ENCODE measurements around the gene LYST.
"Not testable (repeated sequence)": the region's sequence is repeated elsewhere in the genome, so short reads cannot be mapped to it uniquely, and the experiment has no call there.

The LYST gene

DNA sequence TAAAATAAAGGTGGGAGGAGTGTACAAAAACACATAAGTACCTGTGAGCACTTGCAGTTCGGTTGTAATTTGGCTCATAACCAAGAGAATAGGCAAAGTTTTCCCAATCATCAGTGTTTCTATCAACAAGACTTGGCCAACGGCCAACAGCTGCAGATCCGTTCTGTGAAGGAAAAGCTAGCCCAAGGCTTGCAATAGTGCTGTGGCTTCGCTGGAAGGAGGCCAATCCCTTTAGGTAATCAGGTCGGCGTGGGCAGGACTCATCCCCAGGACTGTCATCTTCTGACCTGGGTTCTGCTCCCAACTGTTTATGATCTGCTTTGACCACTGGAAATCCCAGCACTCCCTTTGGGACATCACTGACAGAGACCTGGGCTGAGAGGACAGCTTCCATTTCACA lies 107.8 kb downstream of the LYST start:
- no peak for DNase-seq (ENCODE audit: low read depth)

DNA sequence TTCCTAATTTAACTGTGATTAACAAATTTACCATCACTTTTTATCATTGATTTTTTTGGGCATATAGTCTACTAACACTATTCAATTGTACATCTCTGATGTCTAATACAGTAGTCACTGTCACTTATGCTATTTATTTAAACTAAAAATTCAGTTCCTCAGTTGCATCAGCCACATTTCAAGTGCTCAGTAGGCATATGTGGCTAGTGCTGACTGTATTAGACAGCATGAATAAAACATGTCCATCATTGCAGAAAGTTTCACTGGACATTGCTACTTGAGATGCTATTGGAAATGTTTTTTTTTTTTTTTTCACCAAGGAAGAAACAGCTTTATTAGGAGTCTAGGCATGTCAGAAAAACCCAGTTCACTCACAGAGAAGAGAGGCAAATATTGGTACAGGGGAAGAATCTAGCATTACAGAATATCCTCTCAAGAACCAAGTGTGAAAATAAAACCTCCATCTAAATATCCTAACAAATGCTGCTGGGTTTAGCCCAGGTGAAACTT lies 109.1 kb downstream of the LYST start:
- DNase-seq (ENCODE audit: low read depth) = no peak

DNA sequence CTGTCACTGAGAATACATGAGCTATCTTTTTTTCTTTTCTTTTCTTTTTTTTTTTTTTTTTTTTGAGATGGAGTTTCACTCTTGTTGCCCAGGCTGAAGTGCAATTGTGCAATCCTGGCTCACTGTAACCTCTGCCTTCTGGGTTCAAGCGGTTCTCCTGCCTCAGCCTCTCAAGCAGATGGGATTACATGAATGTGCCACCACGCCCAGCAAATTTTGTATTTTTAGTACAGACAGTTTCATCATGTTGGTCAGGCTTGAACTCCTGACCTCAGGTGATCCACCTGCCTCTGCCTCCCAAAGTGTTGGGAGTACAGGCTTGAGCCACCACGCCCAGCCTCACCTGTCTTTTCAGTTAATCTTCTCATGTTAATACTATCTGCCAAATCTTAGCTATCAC lies 112.5 kb downstream of the LYST start:
- not testable (repeated sequence) for DNase-seq (ENCODE audit: low read depth)

DNA sequence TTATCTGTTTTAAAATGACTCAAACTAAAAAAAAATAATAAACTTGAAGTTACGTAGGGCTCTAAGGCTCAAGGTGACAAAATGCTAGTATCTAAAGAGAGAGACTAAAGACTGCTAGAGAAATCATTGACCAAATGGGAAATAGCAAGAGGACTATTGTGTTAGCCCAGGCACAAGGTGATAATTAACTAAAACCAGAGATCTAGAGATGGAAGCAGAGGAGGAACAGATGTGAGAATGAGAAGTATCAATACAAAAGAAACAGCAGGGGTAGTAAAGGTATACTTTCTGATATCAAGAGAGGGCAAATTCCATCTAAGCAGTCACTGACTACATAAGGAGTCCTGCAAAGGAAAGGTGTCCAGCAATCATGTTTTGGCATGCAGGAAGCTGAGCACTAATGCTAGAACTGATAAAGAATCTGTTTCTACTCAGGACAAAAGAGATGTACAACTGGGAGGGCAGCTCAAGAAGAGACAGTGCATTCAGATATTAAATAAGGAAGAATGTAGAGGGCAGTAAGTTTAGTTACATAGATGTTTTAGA lies 116.9 kb downstream of the LYST start:
- DNase-seq (ENCODE audit: low read depth) = no peak

DNA sequence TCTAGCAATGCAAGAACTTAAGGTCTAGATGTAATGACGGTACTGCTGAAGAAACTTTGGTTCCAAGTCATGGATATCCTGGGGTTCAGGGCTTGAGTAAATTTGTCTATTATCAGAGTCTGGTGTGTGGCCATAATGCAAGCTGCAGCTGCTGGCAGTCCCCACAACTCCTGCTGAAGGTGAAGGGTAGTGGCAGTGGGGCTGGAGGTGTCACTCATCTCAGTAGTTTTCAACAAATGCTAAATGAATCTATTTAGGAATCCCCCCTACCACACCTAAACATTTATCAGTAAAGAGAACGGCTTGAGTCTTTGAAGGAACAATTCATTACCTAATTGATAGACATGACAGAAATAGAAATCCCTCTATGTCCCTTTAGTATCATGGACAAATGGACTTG lies 118.0 kb downstream of the LYST start:
- no peak for DNase-seq (ENCODE audit: low read depth)

DNA sequence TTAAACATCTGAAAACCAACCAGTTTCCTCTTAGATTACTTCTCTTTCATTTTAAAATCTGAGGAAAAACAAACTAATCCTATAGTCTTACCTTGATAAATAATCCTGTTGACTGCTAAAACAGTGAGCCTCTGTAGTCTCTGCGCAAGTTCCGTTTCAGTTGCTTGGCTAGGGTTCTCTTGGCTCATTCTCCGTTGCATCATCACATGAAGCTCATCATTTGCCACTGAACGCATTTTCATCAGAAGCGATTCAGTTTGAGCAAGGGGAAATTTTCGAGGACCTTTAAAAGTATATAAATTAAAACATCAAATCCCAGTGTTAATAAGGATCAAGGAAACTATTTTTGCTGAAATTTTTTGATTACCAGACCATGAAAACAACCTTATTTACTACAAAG lies 120.5 kb downstream of the LYST start:
- no peak for DNase-seq (ENCODE audit: low read depth)

DNA sequence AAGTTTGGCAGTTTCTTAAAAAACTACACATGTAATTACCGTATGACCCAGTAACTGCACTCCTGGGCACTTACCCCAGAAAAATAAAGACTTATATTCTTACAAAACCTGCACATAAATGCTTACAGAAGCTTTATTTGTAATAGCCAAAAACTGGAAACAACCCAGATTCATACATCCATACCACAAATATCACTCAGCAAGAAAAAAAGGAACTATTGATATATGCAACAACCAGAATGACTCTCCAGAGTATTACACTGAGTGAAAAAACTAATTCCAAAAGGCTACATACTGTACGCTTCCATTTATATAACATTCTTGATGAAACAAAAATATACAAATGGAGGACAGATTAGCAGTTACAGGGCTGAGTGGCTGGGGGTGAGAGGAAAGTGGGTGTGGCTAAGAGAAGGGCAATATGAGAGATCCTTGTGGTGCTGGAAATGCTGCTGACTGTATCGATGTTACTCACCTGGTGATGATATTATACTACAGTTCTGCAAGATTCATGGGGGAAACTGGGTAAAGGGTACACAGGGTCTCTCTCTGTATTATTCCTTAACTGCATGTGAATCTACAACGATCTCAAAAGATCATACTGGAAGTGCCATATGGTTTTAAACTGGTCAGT lies 121.1 kb downstream of the LYST start:
- DNase-seq (ENCODE audit: low read depth) = no peak

DNA sequence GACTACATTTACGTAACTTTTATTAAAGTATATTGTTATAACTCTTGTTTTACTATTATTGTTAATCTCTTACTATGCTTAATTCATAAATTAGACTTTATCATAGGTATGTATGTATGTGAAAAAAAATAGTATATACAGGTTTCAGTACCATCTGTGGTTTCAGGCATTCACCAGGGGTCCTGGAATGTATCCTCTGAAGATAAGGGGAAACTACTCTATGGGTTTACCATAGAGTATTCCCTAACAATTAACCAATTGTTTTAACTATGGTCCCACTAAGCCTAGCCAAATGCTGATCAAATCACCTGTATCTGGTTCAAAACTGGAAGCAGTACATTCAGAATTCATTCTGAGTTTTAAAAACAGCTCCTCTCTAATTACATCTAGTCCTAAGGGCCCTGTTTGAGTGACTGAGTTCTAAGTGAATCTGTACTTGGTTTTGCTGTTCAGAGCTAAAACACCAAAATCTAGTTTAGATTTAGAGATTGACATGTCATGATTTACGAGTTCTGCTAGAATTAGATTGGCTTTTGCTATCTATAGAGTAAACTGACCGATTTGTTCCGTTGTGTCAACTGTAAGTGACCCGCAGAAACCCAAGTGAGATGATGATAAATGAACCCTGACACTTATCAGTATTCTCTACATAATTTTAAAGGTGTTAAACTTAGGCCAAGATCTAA lies 123.6 kb downstream of the LYST start:
- DNase-seq (ENCODE audit: low read depth) = no peak

DNA sequence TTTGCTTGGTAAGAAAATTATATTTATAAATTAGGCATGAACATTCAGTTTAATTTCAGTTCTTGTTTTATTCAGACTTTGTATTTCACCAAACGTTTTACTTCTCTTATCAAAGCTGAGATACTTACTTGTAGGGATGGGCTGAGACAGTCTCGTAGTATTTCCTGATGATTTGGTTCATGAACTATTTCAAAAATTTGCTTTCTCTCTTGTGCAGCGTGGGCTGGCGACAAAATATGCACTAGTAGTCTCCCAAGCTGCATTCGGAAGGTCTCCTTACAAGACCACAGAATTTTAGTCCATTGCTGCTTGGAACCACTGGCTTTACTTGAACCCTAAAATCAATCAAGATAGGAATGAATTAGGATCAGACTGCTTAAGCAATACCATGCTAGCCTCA lies 125.4 kb downstream of the LYST start:
- no peak for DNase-seq (ENCODE audit: low read depth)

DNA sequence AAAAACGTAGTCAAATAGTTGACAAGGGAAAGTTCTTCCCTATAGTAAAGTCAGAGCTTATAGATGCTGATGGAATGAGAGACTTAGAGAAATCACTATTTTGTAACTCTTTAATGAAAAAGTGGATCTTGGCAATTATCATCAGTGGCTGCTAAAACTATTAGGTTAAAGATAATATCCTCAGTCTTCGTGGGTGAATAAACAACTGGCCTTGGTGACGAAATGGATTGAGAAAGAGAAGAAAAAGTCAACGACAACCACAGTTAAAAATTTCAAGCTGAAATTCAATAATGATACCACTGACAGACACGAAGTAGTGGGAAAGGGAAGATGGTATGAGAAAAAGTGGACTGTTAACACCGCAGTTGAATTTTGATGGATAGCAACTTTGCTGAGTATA lies 127.1 kb downstream of the LYST start:
- no peak for DNase-seq (ENCODE audit: low read depth)

DNA sequence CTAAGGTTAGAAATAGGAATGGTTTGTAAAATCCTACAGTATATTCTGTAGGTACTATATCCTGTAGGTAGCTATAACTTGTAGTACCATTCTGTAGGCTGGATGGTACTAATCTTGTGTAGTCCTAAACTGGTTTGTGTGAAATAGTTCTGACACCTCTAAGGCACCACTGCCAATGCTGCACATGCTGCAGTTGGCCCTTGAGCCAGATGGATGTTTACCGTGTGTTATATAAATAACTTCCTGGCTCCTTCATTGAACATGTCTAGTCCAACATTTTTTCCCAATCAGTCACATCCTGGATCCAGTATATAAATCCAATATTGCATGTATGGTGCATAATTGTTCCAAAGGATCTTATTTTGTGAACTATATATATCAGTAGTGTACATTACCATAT lies 127.6 kb downstream of the LYST start:
- DNase-seq (ENCODE audit: low read depth) = no peak

DNA sequence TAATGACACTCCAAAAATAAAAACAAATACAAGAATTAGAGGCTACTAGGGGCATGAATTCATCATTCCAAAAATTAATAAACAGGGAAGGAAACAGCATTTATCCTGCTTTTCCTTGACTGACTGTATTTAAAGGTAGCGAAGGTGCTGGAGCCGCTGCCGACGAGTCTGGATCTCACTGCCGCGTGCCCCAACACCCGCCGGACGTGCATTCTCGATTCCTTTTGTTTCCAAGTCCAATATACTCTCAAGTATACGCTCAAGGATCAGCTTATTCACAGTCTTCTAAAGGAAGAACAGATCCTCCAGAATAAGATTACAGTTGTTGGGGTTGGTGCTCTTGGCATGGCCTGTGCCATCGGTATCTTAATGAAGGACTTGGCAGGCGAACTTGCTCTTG lies 129.0 kb downstream of the LYST start:
- no peak for DNase-seq (ENCODE audit: low read depth)

DNA sequence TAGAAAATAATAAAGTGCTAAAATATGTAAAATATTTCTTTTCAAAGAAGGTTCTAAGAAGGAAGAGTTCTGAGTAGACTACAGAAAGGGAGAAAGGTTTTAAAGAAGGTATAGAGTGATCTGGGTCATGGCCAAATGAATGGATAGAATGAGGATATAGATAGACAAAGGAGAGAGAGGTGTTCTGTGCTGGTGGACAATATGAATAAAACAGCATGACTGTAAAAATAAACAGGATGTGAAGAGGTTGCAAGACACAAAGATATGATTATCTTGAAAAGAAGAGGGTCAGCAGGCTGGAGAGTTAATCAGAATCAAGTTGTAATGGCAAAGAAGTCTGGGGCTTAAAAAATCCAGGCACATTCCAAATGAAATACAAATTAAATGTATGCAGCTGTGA lies 130.4 kb downstream of the LYST start:
- DNase-seq (ENCODE audit: low read depth) = no peak

DNA sequence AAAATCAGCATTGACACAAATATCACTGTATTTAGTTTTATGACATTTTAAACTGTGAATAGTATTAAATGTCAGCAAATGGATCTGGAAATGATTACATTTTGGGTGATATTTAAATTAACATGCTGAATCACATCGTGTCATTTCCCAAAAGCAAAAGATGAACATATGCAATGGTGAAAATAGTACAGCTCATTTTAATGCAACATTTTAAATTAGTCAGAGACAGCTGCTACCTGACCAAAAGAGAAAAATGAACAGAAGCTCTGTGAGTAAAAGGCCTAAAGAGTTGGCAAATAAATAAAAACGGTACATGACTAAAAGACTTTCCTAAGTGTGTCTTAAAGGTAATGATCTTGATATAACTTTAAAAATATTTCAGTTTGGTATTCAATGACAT lies 131.1 kb downstream of the LYST start:
- no peak for DNase-seq (ENCODE audit: low read depth)

DNA sequence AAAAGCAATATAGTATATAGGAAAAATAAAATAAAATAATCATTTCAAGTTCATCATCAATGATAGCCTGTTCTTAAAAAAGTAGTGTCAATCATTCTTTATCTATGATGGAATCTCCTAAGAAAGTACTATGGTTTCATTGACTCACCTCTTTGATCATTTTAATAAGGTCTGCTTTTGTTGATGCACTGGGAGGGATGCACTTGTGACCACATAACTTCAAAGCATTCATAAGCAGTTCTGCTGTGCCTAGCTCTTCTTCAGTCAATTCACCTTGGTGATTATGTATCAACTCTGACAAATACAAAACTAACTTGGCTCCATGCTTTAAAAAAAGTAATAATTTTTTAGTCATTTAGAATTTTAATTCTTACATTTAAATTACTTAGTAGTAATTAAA lies 132.4 kb downstream of the LYST start:
- DNase-seq (ENCODE audit: low read depth) = no peak

DNA sequence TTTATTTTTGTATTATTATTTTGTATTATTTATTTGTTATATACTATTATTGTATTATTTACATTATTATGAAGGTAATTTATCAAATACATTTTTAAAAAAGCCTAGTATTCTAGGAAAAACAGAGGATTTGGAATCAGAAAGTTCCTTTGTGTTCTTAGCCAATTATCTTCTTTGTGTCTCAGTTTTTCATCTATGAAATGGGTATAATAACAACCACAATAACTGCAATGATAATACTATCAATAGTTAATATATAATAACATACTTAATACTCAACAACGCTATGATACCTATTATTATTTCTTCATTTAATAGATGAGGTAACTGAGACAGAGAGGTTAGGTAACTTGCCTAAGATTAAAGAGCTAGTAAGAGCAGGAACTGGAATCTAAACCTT lies 136.7 kb downstream of the LYST start:
- no peak for DNase-seq (ENCODE audit: low read depth)

DNA sequence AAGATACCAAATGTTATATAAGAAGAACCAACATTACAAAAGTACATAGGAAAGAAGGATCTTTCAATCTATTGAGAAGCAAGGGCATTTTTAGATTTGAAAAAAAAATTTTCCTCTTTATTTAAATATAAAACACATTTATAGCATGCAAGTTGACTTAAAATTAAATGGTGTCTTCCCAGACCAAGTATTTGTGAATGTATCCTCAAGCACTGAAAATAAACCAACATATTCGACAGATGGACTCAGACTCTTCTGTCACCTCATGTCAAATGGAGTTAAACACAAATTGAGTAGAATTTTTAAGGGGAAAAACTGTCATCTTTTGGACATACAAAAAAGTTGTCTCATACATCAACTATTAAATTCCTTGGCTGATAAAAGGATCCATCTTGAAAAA lies 140.1 kb downstream of the LYST start:
- no peak for DNase-seq (ENCODE audit: low read depth)

DNA sequence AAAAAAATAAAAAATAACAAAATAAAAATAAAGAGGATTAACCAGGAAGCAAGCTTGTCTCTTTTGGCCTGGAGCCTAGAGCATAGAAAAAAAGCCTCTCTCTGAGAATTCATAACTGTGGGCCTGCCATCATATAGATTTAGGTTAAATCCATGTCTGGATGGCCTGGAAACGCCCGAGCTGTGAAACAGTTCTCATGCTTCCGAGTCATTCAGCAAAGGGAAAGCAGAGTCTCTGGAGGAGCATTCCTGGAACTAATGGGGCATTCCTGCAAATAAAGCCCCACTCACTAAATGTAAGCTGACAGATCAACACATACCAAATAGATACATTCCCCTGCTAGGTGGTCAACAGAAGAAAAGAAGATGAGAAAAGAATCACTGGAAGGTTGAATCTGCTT lies 141.3 kb downstream of the LYST start:
- no peak for DNase-seq (ENCODE audit: low read depth)

DNA sequence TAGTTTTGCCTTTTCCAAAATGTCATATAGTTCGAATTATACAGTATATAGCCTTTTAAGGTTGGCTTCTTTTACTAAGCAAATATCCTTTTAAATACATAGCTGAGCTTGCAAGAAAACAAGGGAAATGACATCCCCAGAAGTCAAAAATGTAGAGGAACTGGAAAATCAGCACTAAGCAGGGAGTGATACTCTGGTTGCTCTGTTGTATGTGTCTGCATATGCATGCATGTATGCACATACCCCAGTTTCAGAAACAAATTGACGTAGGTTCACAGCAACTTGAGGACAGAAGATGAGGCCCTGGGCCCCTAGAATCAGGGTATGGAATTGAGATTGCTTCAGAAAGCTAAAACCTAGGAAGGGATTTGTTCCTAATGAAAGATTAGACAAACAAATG lies 142.0 kb downstream of the LYST start:
- DNase-seq (ENCODE audit: low read depth) = no peak

DNA sequence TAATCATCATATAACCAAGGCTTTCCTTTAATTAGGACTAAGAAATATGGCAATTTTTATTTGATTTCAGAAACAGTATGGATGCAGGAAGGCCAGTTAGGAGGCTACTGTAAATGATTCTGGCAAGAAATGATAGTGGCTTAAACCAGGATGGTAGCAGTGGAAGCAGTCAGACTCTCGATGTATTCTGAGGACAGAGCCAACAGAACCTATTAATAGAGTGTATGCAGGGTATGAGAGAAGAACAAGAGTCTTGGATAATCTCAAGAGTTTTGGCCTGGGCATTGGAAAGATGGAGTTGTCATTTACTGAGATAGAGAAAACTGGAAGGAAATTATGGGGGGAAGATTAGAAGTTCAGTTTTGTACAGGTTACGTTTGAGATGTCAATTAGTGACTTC lies 143.8 kb downstream of the LYST start:
- no peak for DNase-seq (ENCODE audit: low read depth)

DNA sequence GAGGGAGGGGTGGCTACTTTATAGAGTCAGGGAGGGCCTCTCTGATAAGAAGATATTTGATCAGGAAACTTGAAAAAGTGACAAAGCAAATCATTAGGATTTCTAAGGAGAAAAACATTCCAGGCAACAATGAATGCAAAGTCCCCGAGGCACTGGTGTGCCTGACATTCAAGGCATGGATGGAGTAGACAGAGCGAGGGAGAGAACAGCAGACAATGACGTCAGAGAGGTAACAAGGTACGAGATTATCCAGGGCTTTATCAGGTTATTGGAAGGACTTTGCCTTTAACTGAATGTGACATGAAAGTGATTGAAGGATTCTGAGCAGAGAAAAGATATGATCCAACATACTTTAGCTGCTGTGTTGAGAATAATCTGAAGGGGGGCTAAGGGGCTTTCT lies 144.7 kb downstream of the LYST start:
- no peak for DNase-seq (ENCODE audit: low read depth)

DNA sequence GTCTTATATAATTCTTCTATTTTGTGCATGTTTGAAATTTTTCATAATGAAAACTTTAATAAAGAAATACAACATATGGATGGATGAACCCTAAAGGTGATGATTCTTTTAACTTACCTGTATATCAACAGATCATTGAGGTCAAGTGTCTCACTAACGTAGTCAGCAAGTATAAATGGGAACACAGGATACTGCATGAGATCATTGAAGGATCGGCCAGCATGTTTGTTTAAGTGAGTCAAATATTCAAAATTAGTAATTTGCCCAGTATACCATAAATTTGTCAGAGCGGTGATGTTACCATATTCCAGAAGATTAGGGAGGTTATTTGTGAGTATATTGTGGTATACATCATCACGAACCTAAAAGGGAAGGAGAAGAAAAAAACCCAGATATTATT lies 146.2 kb downstream of the LYST start:
- no peak for DNase-seq (ENCODE audit: low read depth)

DNA sequence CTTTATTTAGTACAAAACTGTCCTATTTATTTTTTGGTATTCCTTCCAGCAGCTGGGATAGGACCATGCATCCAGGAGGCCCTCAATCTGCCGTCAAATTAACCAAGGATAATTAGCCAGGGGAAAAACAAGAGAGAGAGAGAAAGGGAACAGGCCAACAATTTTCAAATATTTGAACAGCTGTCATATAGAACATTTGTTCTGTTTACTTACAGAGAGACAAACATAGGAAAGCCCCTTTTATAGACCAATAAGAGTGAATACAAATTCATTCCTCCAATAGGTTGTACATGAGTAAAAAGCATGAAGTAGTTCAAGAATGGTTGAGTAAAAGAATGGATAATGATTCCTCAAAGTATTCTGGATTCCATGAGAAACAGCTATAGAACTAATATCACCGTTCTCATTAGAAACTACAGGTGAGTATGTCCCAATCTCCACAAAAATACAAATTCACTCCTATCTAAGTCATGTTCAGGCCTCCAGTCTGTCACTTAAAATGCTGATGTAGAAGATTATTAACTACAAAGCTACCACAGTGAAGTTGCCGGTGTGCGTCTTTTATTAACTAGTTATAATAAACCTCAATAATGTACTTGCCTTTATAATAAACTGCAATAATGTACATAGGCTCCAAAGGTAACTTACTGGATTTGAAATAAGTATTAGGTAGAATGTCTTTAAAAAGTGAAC lies 152.4 kb downstream of the LYST start:
- no peak for DNase-seq (ENCODE audit: low read depth)
